Endothelial cell (in vitro differentiated cells): ENCODE data around the gene UBASH3A. TPM values are rescaled to one million over a fixed set of nuclear protein-coding genes. Genes with fewer than 3 reads are reported as not detected.

Source experiments
- DNase-seq: peaks from one replicate; pipeline ENCODE4 v3.0.0; 2021; ENCODE audit warnings: low spot score
- H3K27ac Mint-ChIP-seq: one replicate; pipeline ENCODE4 v1.8.0; 2021; ENCODE audit warnings: mixed read lengths, inconsistent platforms; ENCODE audit not compliant: unreplicated experiment
- H3K27me3 Mint-ChIP-seq: one replicate; pipeline ENCODE4 v1.8.0; 2021; ENCODE audit warnings: mild to moderate bottlenecking, moderate library complexity, mixed read lengths, inconsistent platforms; ENCODE audit not compliant: unreplicated experiment
- H3K36me3 Mint-ChIP-seq: one replicate; pipeline ENCODE4 v1.8.0; 2021; ENCODE audit warnings: mild to moderate bottlenecking, low read depth, mixed read lengths, inconsistent platforms; ENCODE audit not compliant: unreplicated experiment
- H3K4me1 Mint-ChIP-seq: one replicate; pipeline ENCODE4 v1.8.0; 2021; ENCODE audit warnings: mild to moderate bottlenecking, mixed read lengths, inconsistent platforms; ENCODE audit not compliant: unreplicated experiment
- H3K4me3 Mint-ChIP-seq: one replicate; pipeline ENCODE4 v1.8.0; 2021; ENCODE audit warnings: mild to moderate bottlenecking, mixed read lengths, inconsistent platforms; ENCODE audit not compliant: unreplicated experiment
- H3K9me3 Mint-ChIP-seq: one replicate; pipeline ENCODE4 v1.8.0; 2021; ENCODE audit warnings: mixed read lengths, inconsistent platforms; ENCODE audit not compliant: unreplicated experiment
- total RNA-seq: library from RNA; stranded (reverse); fragmentation: NEBNext Ultra II Directional; extraction: Animal tissue kit (Norgen Biotek cat#: 25700); gene quantifications from one replicate; pipeline ENCODE4 v1.2.1, GENCODE V29; 2021; ENCODE audit not compliant: unreplicated experiment
- TF ChIP-seq, protein P1 (sequence below): fragments of 200-600 bp; sonication (generic); IDR thresholded peaks from one replicate; pipeline ENCODE4 v1.5.0; 2021; ENCODE audit warnings: antibody characterized with exemption; ENCODE audit not compliant: unreplicated experiment

UBASH3A gene
- total RNA-seq, 1 donor from 2014 or later: not detected

DNA sequence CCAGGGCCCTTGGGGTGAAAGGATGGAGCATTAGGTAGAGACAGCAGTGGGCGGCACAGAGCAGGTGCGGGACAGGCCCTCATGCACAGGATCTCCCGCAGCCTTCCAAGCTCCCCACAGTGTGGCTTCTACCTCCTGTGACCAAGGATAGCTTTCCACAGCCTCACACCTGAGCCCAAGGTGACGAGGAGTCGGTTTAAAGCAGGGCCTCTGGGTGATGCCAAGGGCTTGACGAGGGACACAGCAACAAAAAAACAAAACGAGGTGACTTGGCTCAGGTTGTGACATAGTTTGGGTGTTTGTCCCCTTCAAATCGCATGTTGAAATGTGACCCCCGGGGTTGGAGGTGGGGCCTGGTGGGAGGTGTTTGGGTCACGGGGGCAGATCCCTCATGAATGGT is 77.0 kb downstream of the UBASH3A start:
- peaks cover 4% of the 10 kb centered on the region for H3K27me3 Mint-ChIP-seq
- H3K27ac Mint-ChIP-seq: no peak overlapping the region
- H3K9me3 Mint-ChIP-seq: no peaks in the 10 kb centered on the region
- H3K4me3 Mint-ChIP-seq: no peak overlapping the region
- TF ChIP-seq, protein P1, sequence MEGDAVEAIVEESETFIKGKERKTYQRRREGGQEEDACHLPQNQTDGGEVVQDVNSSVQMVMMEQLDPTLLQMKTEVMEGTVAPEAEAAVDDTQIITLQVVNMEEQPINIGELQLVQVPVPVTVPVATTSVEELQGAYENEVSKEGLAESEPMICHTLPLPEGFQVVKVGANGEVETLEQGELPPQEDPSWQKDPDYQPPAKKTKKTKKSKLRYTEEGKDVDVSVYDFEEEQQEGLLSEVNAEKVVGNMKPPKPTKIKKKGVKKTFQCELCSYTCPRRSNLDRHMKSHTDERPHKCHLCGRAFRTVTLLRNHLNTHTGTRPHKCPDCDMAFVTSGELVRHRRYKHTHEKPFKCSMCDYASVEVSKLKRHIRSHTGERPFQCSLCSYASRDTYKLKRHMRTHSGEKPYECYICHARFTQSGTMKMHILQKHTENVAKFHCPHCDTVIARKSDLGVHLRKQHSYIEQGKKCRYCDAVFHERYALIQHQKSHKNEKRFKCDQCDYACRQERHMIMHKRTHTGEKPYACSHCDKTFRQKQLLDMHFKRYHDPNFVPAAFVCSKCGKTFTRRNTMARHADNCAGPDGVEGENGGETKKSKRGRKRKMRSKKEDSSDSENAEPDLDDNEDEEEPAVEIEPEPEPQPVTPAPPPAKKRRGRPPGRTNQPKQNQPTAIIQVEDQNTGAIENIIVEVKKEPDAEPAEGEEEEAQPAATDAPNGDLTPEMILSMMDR: no peak
- no peak for DNase-seq
- H3K36me3 Mint-ChIP-seq: no peaks in the 10 kb centered on the region
- peaks cover 12% of the 10 kb centered on the region for H3K4me1 Mint-ChIP-seq

DNA sequence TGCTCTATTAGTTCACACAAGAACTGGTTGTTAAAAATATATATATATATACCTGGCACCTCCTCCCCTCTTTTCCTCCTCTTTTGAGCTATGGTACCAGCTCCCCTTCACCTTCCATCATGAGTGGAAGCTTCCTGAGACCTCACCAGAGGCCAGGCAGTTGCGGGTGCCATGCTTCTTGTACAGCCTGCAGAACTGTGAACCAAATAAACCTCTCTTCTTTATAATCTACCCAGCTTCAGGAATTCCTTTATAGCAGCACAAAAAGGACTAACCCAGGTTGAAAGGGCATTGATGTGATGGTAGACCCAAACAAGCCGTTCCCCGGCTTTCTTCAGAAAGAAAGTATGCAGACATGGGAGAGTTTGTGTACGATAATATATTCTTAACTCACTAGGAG is 77.5 kb downstream of the UBASH3A start:
- Mint-ChIP-seq H3K36me3 (no peaks in the 10 kb centered on the region), H3K27ac (no peak overlapping the region), H3K9me3 (no peaks in the 10 kb centered on the region), H3K4me1 (peaks cover 16% of the 10 kb centered on the region), H3K4me3 (no peak overlapping the region), H3K27me3 (peaks cover 4% of the 10 kb centered on the region)
- TF ChIP-seq, protein P1: no peak
- DNase-seq: no peak

DNA sequence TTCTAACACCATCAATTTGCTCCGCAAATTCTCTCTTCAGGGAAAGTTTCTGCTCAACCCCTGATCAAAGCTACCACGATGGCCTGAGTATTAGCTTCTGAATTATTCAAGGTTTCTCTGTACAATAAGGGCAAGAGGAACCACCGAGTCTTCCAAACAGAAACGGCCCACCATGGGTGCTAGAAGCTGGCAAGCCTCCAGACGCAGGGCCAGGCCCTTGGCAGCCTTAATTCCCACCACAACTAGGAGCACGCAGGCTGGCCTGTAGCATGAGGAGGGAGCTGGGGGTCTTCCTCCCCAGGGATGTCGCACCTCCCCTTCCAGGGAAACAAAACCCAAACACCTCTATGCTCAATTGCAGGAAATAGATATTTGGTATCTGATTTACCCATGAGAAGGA is 81.3 kb downstream of the UBASH3A start:
- Mint-ChIP-seq H3K4me3 (no peak overlapping the region), H3K4me1 (peaks cover 27% of the 10 kb centered on the region), H3K9me3 (no peaks in the 10 kb centered on the region), H3K27ac (no peak overlapping the region), H3K36me3 (no peaks in the 10 kb centered on the region), H3K27me3 (peaks cover 8% of the 10 kb centered on the region)
- TF ChIP-seq, protein P1: no peak
- no peak for DNase-seq

DNA sequence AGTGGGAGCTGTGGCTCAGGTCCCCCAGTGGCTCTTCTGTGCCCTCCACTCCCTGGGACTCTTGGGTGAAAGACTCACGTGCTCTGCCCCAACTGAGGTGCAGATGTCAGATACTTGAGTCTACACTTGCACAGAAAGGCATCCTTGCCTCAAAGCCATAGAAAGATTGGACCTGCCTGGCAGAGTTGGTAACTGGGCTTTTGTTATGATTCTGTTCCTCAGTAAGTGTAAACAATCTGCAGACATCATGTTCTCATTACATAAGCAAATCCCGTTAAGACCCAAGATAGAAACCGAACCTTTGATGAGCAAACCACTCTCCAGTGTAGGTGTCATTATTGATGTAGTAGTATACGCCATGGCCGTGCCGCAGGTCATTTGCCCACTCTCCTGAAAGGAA is 82.4 kb downstream of the UBASH3A start:
- no peaks in the 10 kb centered on the region for H3K9me3 Mint-ChIP-seq
- no peaks in the 10 kb centered on the region for H3K36me3 Mint-ChIP-seq
- H3K27me3 Mint-ChIP-seq: peaks cover 8% of the 10 kb centered on the region
- no peak overlapping the region for H3K4me3 Mint-ChIP-seq
- peaks cover 27% of the 10 kb centered on the region for H3K4me1 Mint-ChIP-seq
- DNase-seq: no peak
- TF ChIP-seq, protein P1: no peak
- H3K27ac Mint-ChIP-seq: peak overlapping the region; percentile 37

DNA sequence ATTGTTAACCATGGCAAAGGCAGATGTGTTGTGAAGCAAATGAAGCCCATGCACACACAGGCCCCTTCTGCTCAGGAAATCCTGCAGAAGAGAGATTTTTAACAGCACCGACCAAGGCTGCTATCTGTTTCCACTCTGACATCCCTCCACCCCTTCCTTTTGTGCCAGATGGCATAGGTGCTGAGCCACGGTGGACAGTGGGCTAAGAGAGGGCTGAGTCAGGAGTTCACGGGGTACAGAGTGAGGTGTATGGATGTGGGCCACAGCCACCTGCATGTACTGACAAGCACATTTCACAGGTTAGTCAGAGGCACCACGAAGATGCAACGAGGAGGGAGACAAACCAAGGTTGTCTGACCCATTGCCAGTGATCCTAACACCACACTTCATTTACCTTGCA is 82.8 kb downstream of the UBASH3A start:
- no peak for DNase-seq
- peak overlapping the region; percentile 37 for H3K27ac Mint-ChIP-seq
- no peaks in the 10 kb centered on the region for H3K9me3 Mint-ChIP-seq
- no peaks in the 10 kb centered on the region for H3K36me3 Mint-ChIP-seq
- H3K4me3 Mint-ChIP-seq: no peak overlapping the region
- peaks cover 8% of the 10 kb centered on the region for H3K27me3 Mint-ChIP-seq
- TF ChIP-seq, protein P1: no peak
- peaks cover 27% of the 10 kb centered on the region for H3K4me1 Mint-ChIP-seq
